IPS-18c (cell line): ENCODE data around the gene DPEP3.

Experiments
- H3K4me3 ChIP-seq: 2 replicates; pipeline ENCODE4 v1.7.0; 2013; ENCODE audit warnings: low read depth, mild to moderate bottlenecking, low read length, moderate library complexity; ENCODE audit not compliant: insufficient read depth
- H3K9me3 ChIP-seq: one replicate; pipeline ENCODE4 v1.6.1; 2013; ENCODE audit warnings: mild to moderate bottlenecking, low read length, moderate library complexity; ENCODE audit not compliant: control insufficient read depth, insufficient read depth

The DPEP3 gene

GRCh38 chr16:67957622-67958021 lies 22.7 kb downstream of the DPEP3 start:
- Histone ChIP-seq H3K9me3 (no peaks in the 10 kb centered on the region), H3K4me3 (no peak overlapping the region)

GRCh38 chr16:67954421-67955196 lies 25.7 kb downstream of the DPEP3 start:
- Histone ChIP-seq H3K4me3 (no peak overlapping the region), H3K9me3 (no peaks in the 10 kb centered on the region)

GRCh38 chr16:67953641-67954375 lies 26.5 kb downstream of the DPEP3 start:
- H3K4me3 ChIP-seq = no peak overlapping the region
- H3K9me3 ChIP-seq = no peaks in the 10 kb centered on the region

GRCh38 chr16:67951485-67951884 lies 28.8 kb downstream of the DPEP3 start:
- no peak overlapping the region for H3K4me3 ChIP-seq
- no peaks in the 10 kb centered on the region for H3K9me3 ChIP-seq

GRCh38 chr16:67950335-67950843 lies 29.9 kb downstream of the DPEP3 start:
- Histone ChIP-seq H3K4me3 (no peak overlapping the region), H3K9me3 (no peaks in the 10 kb centered on the region)

- no peak overlapping the region for H3K4me3 ChIP-seq
- no peaks in the 10 kb centered on the region for H3K9me3 ChIP-seq
These were observed 30.7 kb downstream of the DPEP3 start for GRCh38 chr16:67949645-67950044.

- Histone ChIP-seq H3K9me3 (no peaks in the 10 kb centered on the region), H3K4me3 (no peak overlapping the region)
These were observed 32.3 kb downstream of the DPEP3 start for GRCh38 chr16:67948015-67948414.

GRCh38 chr16:67946966-67947558 lies 33.2 kb downstream of the DPEP3 start:
- H3K4me3 ChIP-seq = no peak overlapping the region
- H3K9me3 ChIP-seq = no peaks in the 10 kb centered on the region

GRCh38 chr16:67946128-67946569 lies 34.1 kb downstream of the DPEP3 start:
- Histone ChIP-seq H3K9me3 (no peaks in the 10 kb centered on the region), H3K4me3 (no peak overlapping the region)

GRCh38 chr16:67945392-67945933 lies 34.8 kb downstream of the DPEP3 start:
- Histone ChIP-seq H3K4me3 (no peak overlapping the region), H3K9me3 (no peaks in the 10 kb centered on the region)

- H3K4me3 ChIP-seq = no peak overlapping the region
- no peaks in the 10 kb centered on the region for H3K9me3 ChIP-seq
These were observed 35.5 kb downstream of the DPEP3 start for GRCh38 chr16:67944690-67945391.

- no peaks in the 10 kb centered on the region for H3K9me3 ChIP-seq
- no peak within 1 kb of the TSS for H3K4me3 ChIP-seq
These were observed 36.4 kb downstream of the DPEP3 start, which contains the start of gene LCAT for GRCh38 chr16:67943619-67944504. Gene LCAT (minus strand): TSS chr16:67944120. CDS start chr16:67944101, 19 bp downstream.

GRCh38 chr16:67943256-67943618 lies 37.1 kb downstream of the DPEP3 start:
- Histone ChIP-seq H3K4me3 (no peak overlapping the region), H3K9me3 (no peaks in the 10 kb centered on the region)

GRCh38 chr16:67942510-67943255 lies 37.6 kb downstream of the DPEP3 start:
- no peak overlapping the region for H3K4me3 ChIP-seq
- H3K9me3 ChIP-seq = no peaks in the 10 kb centered on the region

GRCh38 chr16:67942200-67942509 lies 38.1 kb downstream of the DPEP3 start:
- H3K9me3 ChIP-seq = no peaks in the 10 kb centered on the region
- no peak overlapping the region for H3K4me3 ChIP-seq
